Amniotic stem cell (primary cell): ENCODE results near the gene FAM3D.

Source experiments
- DNase-seq: peaks from one replicate; lab custom pipeline; 2025; lab: John Stamatoyannopoulos, UW

The FAM3D gene

GRCh38 chr3:58656631-58657030 is 9.9 kb downstream of the FAM3D start:
- no peak for DNase-seq

- DNase-seq = no peak
Measured at GRCh38 chr3:58654466-58654865, 12.1 kb downstream of the FAM3D start.

- no peak for DNase-seq
Measured at GRCh38 chr3:58652624-58653023, 13.9 kb downstream of the FAM3D start.

GRCh38 chr3:58651276-58651675 is 15.3 kb downstream of the FAM3D start:
- DNase-seq = no peak

GRCh38 chr3:58647381-58648141 is 19.0 kb downstream of the FAM3D start:
- no peak for DNase-seq

- DNase-seq = no peak
Measured at GRCh38 chr3:58646503-58646902, 20.1 kb downstream of the FAM3D start.

- DNase-seq = no peak
Measured at GRCh38 chr3:58645726-58646125, 20.8 kb downstream of the FAM3D start.

GRCh38 chr3:58642846-58643245 is 23.7 kb downstream of the FAM3D start:
- no peak for DNase-seq

- peak; percentile 37 for DNase-seq
Measured at GRCh38 chr3:58640700-58641372, 25.7 kb downstream of the FAM3D start.

GRCh38 chr3:58639842-58640241 is 26.7 kb downstream of the FAM3D start:
- DNase-seq = no peak

GRCh38 chr3:58639001-58639400 is 27.6 kb downstream of the FAM3D start:
- no peak for DNase-seq

GRCh38 chr3:58638591-58638990 is 28.0 kb downstream of the FAM3D start:
- DNase-seq = no peak

- DNase-seq = no peak
Measured at GRCh38 chr3:58637509-58637908, 29.1 kb downstream of the FAM3D start.

GRCh38 chr3:58635371-58636285 is 30.9 kb downstream of the FAM3D start:
- DNase-seq = no peak

GRCh38 chr3:58633157-58633865 is 33.3 kb downstream of the FAM3D start:
- DNase-seq = no peak

GRCh38 chr3:58631742-58632141 is 34.8 kb downstream of the FAM3D start:
- DNase-seq = no peak

GRCh38 chr3:58630710-58631092 is 35.9 kb downstream of the FAM3D start:
- DNase-seq = no peak

GRCh38 chr3:58630076-58630709 is 36.4 kb downstream of the FAM3D start:
- DNase-seq = no peak

GRCh38 chr3:58629629-58630028 is 36.9 kb downstream of the FAM3D start:
- DNase-seq = no peak

GRCh38 chr3:58628823-58629562 is 37.6 kb downstream of the FAM3D start:
- peak; percentile 72 for DNase-seq

GRCh38 chr3:58627941-58628340 is 38.6 kb downstream of the FAM3D start:
- DNase-seq = no peak
